A172 (cell line): ENCODE data around the gene GCHFR. TPM values are rescaled to one million over a fixed set of nuclear protein-coding genes. Genes with fewer than 3 reads are reported as not detected.

Experiments
- DNase-seq: peaks from one replicate; pipeline ENCODE4 v3.0.0-alpha.2; 2015; ENCODE audit warnings: low spot score
- total RNA-seq: library from RNA; depleted of rRNA; stranded (reverse); fragments of >200 nt; shearing (Covaris generic); gene quantifications from 2 replicates; pipeline ENCODE4 v1.2.3, GENCODE V29; 2014

Gene GCHFR
- total RNA-seq, 1 experiment from 2014 or later = 1.6 TPM

DNA sequence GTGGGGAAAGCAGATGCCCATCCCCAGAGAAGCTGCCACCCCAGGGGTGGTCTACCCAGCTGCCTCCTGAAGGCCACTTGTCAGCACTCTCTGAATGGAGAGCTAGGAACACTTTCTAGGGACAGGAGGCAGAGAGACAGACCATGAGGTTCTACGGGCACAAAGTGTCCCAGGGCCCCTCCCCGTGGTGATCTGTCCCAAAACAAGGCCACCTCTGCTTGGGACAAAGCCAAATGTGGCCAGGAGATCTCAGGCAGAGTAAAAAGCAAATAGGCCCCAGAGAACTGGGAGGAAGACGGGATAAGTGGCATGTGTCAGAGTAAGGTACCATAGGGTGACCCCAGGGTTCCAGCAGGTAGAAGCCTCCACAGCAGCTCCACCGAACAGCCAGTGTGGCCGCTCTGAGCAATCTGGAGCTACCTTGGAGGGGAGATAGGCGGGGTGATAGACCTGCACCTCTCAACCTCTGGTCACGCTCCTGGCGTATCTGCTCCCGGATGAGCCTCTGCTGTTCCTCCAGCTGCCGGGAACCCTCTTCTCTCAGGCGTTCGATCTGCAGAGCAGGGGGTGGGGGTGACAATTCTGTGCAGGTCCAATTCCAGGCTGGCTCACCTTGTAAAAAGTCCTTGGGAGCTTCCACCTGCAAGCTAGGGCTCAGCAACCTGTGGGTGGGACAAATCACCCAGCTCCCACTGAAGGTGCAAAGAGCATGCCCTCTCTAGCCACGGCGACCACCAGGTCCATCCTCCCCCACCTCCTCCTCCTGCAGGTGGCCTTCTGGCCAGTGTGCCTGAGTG, 12.1 kb downstream of the GCHFR start:
- no peak for DNase-seq

DNA sequence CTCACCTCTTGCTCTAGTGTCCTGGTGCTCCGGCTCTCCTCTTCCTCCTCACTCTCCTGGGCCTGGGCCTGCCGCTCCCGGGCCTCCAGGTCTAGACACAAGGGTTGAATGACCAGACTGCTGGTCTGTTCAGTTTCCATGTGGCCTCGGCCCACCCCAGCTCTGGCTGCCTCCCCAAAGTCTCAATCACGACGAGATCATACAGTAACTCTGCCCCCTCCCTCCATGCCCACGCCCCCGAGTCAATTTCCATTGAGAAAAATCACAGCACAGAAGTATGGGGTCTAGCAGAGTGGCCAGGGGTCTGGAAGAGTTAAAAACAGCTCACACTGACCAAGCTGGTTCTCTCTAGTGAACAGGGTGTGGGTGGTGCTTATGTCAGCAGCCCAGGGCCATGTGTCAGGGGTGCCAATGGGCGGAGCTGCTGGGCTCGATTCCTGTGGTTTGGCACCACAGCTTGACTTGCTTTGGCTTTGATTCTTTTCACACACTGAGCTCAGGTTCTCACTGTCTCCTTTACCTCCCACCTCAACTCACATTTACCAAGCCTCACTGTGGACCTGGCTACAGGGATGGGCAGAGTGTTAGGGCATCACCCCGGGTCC, 12.8 kb downstream of the GCHFR start:
- peak; percentile 80 for DNase-seq

GRCh38 chr15:40782609-40783227, 18.9 kb downstream of the GCHFR start:
- DNase-seq = peak; percentile 38

DNA sequence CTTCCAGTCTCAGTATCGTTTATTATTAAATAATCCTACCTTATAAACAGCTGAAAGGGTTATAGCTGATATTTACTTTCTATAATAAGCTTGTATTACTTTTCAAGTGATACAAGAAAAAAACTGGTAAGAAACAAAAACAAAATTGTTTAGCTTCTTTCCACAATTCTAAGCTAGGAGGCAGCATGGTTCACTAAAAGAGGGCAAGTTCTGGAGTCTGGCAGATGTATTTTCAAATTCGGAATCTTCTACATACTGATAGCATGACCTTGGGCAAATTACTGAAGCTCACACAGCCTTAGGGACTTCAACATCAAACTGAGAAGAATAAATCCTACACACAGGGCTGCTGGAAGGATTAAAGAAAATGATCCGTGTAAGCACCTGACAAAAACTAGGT, 21.3 kb downstream of the GCHFR start:
- DNase-seq = no peak

DNA sequence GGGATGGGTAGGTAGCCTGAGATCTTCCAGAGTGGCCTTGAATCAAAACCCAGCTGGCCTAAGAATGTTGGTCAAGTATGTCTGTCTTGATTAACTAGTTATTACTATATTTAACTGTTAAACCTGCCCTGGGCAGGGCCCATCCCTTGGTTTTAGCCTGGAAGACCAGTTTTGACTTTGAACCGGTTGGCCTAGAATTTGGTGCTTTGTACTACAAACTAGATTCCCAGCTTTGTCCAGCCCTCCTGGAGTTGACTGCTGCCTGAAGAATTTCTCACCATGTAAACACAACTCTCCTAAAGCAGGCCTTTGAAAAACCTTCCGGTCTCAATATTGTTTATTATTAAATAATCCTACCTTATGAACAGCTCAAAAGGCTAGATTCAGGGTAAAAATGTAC, 21.9 kb downstream of the GCHFR start:
- DNase-seq = no peak

DNA sequence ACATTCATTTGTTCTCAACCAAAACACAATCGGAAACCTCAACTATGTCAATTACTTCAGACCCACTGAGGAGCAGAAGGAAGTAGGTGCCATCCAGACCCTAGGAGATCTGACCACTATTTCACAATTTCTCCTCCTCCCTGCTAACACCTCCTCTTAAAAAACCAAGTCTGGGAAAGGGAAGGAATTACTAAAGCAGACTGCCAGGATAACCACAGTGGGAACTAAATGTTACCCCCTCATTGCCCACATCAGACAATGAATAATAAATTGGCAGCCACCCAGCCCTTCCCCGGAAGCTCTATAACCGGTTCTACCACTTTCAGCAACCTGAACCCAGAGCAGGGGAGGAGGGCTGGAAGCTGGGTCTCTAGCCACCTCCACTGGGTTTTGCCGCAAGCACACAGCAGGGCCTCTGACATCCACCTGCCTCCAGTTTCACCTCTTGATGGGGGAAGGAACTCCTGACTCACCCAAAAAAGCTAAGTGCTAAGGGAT, 23.5 kb downstream of the GCHFR start:
- DNase-seq = peak; percentile 89

GRCh38 chr15:40787991-40788390, 24.1 kb downstream of the GCHFR start:
- DNase-seq = no peak

- DNase-seq = no peak
Measured at GRCh38 chr15:40789119-40789518, 25.3 kb downstream of the GCHFR start.

DNA sequence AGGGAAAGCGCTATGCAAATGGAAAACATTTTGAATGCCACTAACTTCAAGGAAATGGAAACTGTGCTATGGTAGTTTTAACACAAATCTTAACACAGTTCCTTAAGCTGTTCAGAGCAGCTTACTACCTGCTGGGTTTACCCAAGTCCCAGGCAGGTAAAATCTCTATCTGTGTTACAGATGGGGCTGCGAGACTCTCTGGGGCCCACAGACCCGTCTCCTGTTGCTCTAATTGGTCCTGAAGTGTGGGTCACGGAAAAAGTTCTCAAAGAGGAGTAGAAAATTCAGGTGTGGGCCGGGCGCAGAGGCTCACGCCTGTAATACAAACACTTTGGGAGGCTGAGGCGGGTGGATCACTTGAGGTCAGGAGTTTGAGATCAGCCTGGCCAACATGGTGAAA, 26.1 kb downstream of the GCHFR start:
- no peak for DNase-seq

- peak; percentile 35 for DNase-seq
Measured at GRCh38 chr15:40790718-40791117, 26.9 kb downstream of the GCHFR start.

DNA sequence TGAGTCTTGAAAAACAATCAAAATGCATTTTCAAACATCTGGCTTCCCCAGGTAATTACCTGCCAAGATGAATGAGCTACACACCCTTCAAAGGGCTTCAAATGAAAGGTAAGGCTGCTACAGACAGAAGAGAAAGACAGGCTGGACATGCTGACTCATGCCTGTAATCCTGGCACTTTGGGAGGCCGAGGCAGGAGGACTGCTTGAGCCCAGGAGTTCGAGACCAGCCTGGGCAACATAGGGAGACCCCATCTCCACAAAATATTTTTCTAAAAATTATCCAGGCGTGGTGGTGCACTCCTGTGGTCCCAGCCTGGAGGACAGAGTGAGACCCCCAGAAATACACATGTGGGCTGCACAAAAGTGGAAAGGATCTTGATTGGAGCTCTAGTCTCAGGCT, 28.5 kb downstream of the GCHFR start:
- no peak for DNase-seq

GRCh38 chr15:40793216-40793989, 29.5 kb downstream of the GCHFR start:
- peak; percentile 86 for DNase-seq

GRCh38 chr15:40796041-40796440, 32.2 kb downstream of the GCHFR start:
- no peak for DNase-seq

- DNase-seq = no peak
Measured at GRCh38 chr15:40796512-40796911, 32.6 kb downstream of the GCHFR start.

DNA sequence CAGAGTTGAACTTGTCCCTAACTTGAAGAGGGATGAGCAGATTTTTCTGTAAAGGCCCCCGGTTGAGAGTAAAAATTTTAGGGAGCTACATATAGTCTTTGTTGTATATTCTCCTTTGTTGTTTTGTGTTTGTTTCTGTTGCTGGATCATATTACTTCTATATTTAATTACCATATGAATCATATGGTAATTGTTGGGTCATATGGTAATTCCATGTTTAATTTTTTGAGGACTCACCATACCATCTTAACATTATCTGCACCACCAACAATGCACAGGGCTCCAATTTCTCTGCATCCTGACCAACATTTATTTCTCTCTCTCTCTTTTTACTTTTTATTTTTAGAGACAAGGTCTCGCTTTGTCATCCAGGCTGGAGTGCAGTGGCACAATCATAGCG, 35.7 kb downstream of the GCHFR start:
- DNase-seq = no peak

DNA sequence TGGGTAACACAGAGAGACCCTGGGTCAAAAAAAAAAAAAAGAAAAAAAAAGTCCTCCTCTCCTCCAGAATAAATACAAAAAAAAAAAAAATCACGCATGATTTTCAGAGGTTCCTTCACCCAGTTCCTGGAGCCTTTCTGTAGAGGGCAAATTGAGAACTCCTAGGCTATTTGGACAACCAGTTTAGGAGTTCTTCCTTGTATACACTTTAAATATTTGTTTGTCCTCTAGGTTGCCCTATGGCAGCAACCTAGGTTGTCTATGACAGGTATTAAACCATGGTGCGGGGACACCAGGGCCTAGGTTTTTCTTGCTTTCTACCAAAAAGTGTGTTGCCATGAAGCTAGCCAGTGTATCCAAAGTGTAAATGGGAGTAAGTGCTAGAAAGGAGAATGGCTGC, 39.2 kb downstream of the GCHFR start:
- DNase-seq = no peak

DNA sequence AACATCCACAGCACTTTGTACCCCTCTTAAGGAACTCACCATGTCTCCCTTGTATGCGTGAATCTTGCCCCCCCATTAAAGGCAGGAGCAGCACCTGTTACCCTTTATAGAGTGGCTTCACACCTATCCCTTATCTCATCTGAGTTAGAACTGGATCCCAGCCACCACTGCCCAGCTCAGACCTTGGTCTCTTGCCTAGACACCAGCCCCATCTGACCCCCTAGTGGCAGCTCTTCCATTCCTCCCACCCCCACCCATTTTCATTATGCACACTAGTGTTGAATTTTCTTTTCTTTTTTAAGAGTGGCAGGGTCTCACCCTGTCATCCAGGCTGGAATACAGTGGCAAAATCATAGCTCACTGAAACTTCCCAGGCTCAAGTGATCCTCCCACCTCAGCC, 39.8 kb downstream of the GCHFR start:
- no peak for DNase-seq

GRCh38 chr15:40806672-40807027, 42.8 kb downstream of the GCHFR start:
- no peak for DNase-seq

DNA sequence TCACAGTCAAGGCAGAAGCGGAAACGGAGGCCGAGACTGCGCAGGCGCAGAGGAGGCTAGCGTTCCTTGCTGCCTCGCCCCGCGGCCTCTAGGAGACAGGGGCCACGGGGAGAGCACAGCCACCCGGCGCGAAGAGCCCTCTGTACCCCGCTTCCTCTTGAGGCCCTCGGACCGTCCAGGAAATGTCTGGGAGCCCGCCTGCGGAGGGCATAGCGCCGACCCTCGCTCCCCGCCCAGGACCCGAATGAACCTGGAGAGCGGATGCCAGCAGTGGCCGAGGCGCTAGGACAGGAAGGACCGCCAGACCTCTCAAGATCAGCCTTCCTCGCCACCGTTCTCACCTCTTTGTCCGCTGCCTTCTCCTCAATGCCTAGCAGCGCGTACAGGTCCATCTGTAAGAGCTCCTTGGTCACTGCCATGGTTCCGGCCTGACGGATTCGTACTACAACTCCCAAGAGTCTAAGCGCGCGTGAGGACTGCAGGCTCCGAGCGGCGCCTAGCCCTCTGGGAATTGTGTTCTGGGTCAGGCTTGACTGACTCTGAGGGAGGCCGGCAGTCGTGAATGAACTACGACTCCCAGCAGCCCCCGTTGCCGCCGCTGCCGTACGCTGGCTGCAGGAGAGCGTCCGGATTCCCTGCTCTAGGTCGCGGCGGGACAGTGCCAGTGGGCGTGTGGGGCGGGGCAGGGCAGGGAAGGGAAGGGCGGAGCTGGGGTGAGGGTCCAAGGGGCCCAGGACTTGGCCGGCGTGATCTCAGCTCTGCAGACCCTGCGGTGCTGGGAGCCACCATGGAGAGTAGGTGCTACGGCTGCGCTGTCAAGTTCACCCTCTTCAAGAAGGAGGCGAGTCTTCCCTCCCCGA, 43.4 kb downstream of the GCHFR start, which contains the start of the genes DNAJC17 and ZFYVE19:
TSS of gene DNAJC17 (minus strand) at position 446 of the 860 bp plus-strand sequence. CDS start at position 419, 27 bp downstream.
TSS of gene ZFYVE19 (plus strand) at position 62 of the 860 bp plus-strand sequence. CDS start at position 563, 501 bp downstream.
- DNase-seq = peak; percentile 94

DNA sequence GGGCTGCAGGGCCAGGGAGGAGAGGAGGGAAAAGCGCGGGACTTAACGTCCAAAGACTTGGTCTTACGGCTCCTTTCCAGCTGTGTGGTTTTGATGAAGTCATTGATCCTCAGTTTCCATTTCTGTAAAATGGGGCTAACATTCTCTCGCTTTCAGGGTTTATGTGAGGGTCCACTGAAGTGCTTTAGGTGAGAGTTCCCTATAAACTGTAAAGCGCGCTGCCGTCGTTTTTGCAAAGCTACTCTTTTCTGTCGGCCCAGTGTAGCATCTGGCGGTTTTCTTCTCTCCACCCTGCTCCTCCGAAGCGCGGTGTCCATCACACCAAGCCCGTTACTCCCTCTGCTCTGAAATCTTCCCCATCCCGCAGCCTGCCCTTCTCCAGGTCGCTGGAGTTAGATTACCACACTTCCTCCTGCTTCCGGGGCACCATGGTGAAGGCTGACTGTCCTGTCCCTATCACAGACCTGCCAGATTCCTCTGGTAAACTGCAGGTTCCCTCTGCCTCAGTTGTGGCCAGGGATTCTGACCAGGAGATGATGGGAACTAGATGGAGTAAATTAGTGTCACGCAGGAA, 44.1 kb downstream of the GCHFR start:
- DNase-seq = no peak
